SJSA1 (cell line): ENCODE data around the gene ABCA13. TPM values are rescaled to one million over a fixed set of nuclear protein-coding genes. Genes with fewer than 3 reads are reported as not detected.
A peak's percentile ranks its signal among the peaks of the same experiment; 100 is the strongest.

Experiments
- DNase-seq, 2 experiments: peaks; one replicate each; pipeline ENCODE4 v3.0.0-alpha.2; 2015 to 2020; ENCODE audit warnings: low spot score in 2 of 2, low read depth in 1 of 2
- H3K27ac ChIP-seq: fragments of 250-450 bp; sonication (Bioruptor Pico); 2 replicates; pipeline ENCODE4 v1.5.1; 2020; ENCODE audit warnings: mild to moderate bottlenecking, moderate library complexity
- H3K27me3 ChIP-seq: fragments of 250-450 bp; sonication (Bioruptor Pico); replicated peaks from 2 replicates; pipeline ENCODE4 v1.5.1; 2020; ENCODE audit warnings: mild to moderate bottlenecking, moderate library complexity
- H3K36me3 ChIP-seq: fragments of 250-450 bp; sonication (Bioruptor Pico); 2 replicates; pipeline ENCODE4 v1.5.1; 2020; ENCODE audit warnings: mild to moderate bottlenecking
- H3K4me1 ChIP-seq: fragments of 250-450 bp; sonication (Bioruptor Pico); replicated peaks from 2 replicates; pipeline ENCODE4 v1.6.1; 2021; ENCODE audit warnings: mild to moderate bottlenecking
- H3K4me3 ChIP-seq: fragments of 250-450 bp; sonication (Bioruptor Pico); 2 replicates; pipeline ENCODE4 v1.5.1; 2020; ENCODE audit warnings: mild to moderate bottlenecking
- H3K9me3 ChIP-seq: fragments of 250-450 bp; sonication (Bioruptor Pico); replicated peaks from 2 replicates; pipeline ENCODE4 v1.5.1; 2020; ENCODE audit warnings: mild to moderate bottlenecking
- total RNA-seq: library from RNA; depleted of rRNA; stranded (reverse); fragments of >200 nt; shearing (Covaris generic); gene quantifications from 2 replicates; pipeline ENCODE4 v1.2.3, GENCODE V29; 2014

Gene ABCA13
- total RNA-seq, 1 experiment from 2014 or later = 6.7 TPM

GRCh38 chr7:48429117-48429516, 257.9 kb downstream of the ABCA13 start:
- no peak for DNase-seq
- Histone ChIP-seq H3K4me3 (no peak overlapping the region), H3K36me3 (no peaks in the 10 kb centered on the region), H3K4me1 (peaks cover 28% of the 10 kb centered on the region), H3K27ac (no peak overlapping the region), H3K27me3 (no peaks in the 10 kb centered on the region), H3K9me3 (no peaks in the 10 kb centered on the region)

GRCh38 chr7:48438206-48438605, 266.9 kb downstream of the ABCA13 start:
- Histone ChIP-seq H3K4me1 (no peaks in the 10 kb centered on the region), H3K4me3 (no peak overlapping the region), H3K9me3 (no peaks in the 10 kb centered on the region), H3K36me3 (no peaks in the 10 kb centered on the region), H3K27ac (no peak overlapping the region), H3K27me3 (no peaks in the 10 kb centered on the region)
- DNase-seq = peak in 1 of 2 experiments; percentile 12

- H3K27ac ChIP-seq = no peak overlapping the region
- DNase-seq = no peak
- H3K27me3 ChIP-seq = no peaks in the 10 kb centered on the region
- no peaks in the 10 kb centered on the region for H3K36me3 ChIP-seq
- H3K9me3 ChIP-seq = no peaks in the 10 kb centered on the region
- H3K4me1 ChIP-seq = no peaks in the 10 kb centered on the region
- no peak overlapping the region for H3K4me3 ChIP-seq
Measured at GRCh38 chr7:48441848-48442492, 270.7 kb downstream of the ABCA13 start.

- H3K9me3 ChIP-seq = no peaks in the 10 kb centered on the region
- H3K36me3 ChIP-seq = no peaks in the 10 kb centered on the region
- no peaks in the 10 kb centered on the region for H3K4me1 ChIP-seq
- H3K4me3 ChIP-seq = no peak overlapping the region
- H3K27me3 ChIP-seq = no peaks in the 10 kb centered on the region
- no peak for DNase-seq
- no peak overlapping the region for H3K27ac ChIP-seq
Measured at GRCh38 chr7:48443051-48443450, 271.8 kb downstream of the ABCA13 start.

- H3K4me3 ChIP-seq = no peak overlapping the region
Measured at GRCh38 chr7:48446721-48447120, 275.5 kb downstream of the ABCA13 start.

GRCh38 chr7:48452218-48452617, 281.0 kb downstream of the ABCA13 start:
- DNase-seq = no peak
- Histone ChIP-seq H3K27me3 (no peaks in the 10 kb centered on the region), H3K4me1 (no peaks in the 10 kb centered on the region), H3K36me3 (no peaks in the 10 kb centered on the region), H3K27ac (no peak overlapping the region), H3K9me3 (no peaks in the 10 kb centered on the region), H3K4me3 (no peak overlapping the region)

More at GRCh38 chr7:48446721-48447120, 275.5 kb downstream of the ABCA13 start:
- H3K27ac ChIP-seq = no peak overlapping the region
- H3K27me3 ChIP-seq = no peaks in the 10 kb centered on the region
- H3K9me3 ChIP-seq = no peaks in the 10 kb centered on the region
- no peaks in the 10 kb centered on the region for H3K4me1 ChIP-seq
- no peaks in the 10 kb centered on the region for H3K36me3 ChIP-seq
- DNase-seq = no peak

- H3K4me1 ChIP-seq = no peaks in the 10 kb centered on the region
- no peak overlapping the region for H3K4me3 ChIP-seq
- H3K27ac ChIP-seq = no peak overlapping the region
- no peaks in the 10 kb centered on the region for H3K36me3 ChIP-seq
- no peaks in the 10 kb centered on the region for H3K9me3 ChIP-seq
- H3K27me3 ChIP-seq = no peaks in the 10 kb centered on the region
- DNase-seq = no peak
Measured at GRCh38 chr7:48454750-48455192, 283.5 kb downstream of the ABCA13 start.

GRCh38 chr7:48455363-48455762, 284.1 kb downstream of the ABCA13 start:
- Histone ChIP-seq H3K4me3 (no peak overlapping the region), H3K9me3 (no peaks in the 10 kb centered on the region), H3K27ac (no peak overlapping the region), H3K27me3 (no peaks in the 10 kb centered on the region), H3K36me3 (no peaks in the 10 kb centered on the region), H3K4me1 (no peaks in the 10 kb centered on the region)
- DNase-seq = no peak

- H3K27ac ChIP-seq = no peak overlapping the region
- H3K4me1 ChIP-seq = no peaks in the 10 kb centered on the region
- H3K36me3 ChIP-seq = no peaks in the 10 kb centered on the region
- no peaks in the 10 kb centered on the region for H3K9me3 ChIP-seq
- no peak for DNase-seq
- no peak overlapping the region for H3K4me3 ChIP-seq
- H3K27me3 ChIP-seq = no peaks in the 10 kb centered on the region
Measured at GRCh38 chr7:48458701-48459524, 287.7 kb downstream of the ABCA13 start.

GRCh38 chr7:48466713-48467112, 295.5 kb downstream of the ABCA13 start:
- H3K27ac ChIP-seq = no peak overlapping the region
- H3K4me3 ChIP-seq = no peak overlapping the region
- no peak for DNase-seq
- no peaks in the 10 kb centered on the region for H3K9me3 ChIP-seq
- no peaks in the 10 kb centered on the region for H3K27me3 ChIP-seq
- H3K36me3 ChIP-seq = peaks cover under 1% of the 10 kb centered on the region; the same call in 1 of the 2 replicates
- H3K4me1 ChIP-seq = no peaks in the 10 kb centered on the region

GRCh38 chr7:48471196-48471595, 299.9 kb downstream of the ABCA13 start:
- H3K27ac ChIP-seq = no peak overlapping the region
- no peaks in the 10 kb centered on the region for H3K27me3 ChIP-seq
- H3K4me1 ChIP-seq = no peaks in the 10 kb centered on the region
- no peak overlapping the region for H3K4me3 ChIP-seq
- H3K36me3 ChIP-seq = peaks cover 2% of the 10 kb centered on the region; the same call in 1 of the 2 replicates
- no peaks in the 10 kb centered on the region for H3K9me3 ChIP-seq
- DNase-seq = no peak

- H3K27ac ChIP-seq = no peak overlapping the region
- no peaks in the 10 kb centered on the region for H3K27me3 ChIP-seq
- no peaks in the 10 kb centered on the region for H3K4me1 ChIP-seq
- DNase-seq = no peak
- no peak overlapping the region for H3K4me3 ChIP-seq
- H3K9me3 ChIP-seq = no peaks in the 10 kb centered on the region
- H3K36me3 ChIP-seq = peaks cover 2% of the 10 kb centered on the region; the same call in 1 of the 2 replicates
Measured at GRCh38 chr7:48472640-48473039, 301.4 kb downstream of the ABCA13 start.

- Histone ChIP-seq H3K4me1 (no peaks in the 10 kb centered on the region), H3K27ac (no peak overlapping the region), H3K9me3 (no peaks in the 10 kb centered on the region), H3K4me3 (no peak overlapping the region), H3K27me3 (no peaks in the 10 kb centered on the region), H3K36me3 (peaks cover 2% of the 10 kb centered on the region; the same call in 1 of the 2 replicates)
- no peak for DNase-seq
Measured at GRCh38 chr7:48473205-48473865, 302.1 kb downstream of the ABCA13 start.

- Histone ChIP-seq H3K27ac (no peak overlapping the region), H3K4me1 (peaks cover 4% of the 10 kb centered on the region; the same call in 1 of the 2 replicates), H3K27me3 (no peaks in the 10 kb centered on the region), H3K9me3 (no peaks in the 10 kb centered on the region), H3K36me3 (no peaks in the 10 kb centered on the region), H3K4me3 (no peak overlapping the region)
- DNase-seq = peak in 1 of 2 experiments; percentile 36
Measured at GRCh38 chr7:48481235-48481634, 310.0 kb downstream of the ABCA13 start.
